CD4-positive, alpha-beta T cell (primary cell): ENCODE results near the gene ITGA4. TPM values are rescaled to one million over a fixed set of nuclear protein-coding genes. Genes with fewer than 3 reads are reported as not detected.

ENCODE experiments used
- ATAC-seq: fragments of 200-7000 bp; cut with Tn5 transposase; one replicate; pipeline ENCODE4 v1.10.0; 2022; ENCODE audit warnings: mild to moderate bottlenecking; ENCODE audit not compliant: poor library complexity
- CTCF ChIA-PET: fragments of 350-600 bp; sonication (Branson Sonifier 250); formaldehyde crosslinking; loops from one replicate; lab custom pipeline; 2021; ENCODE audit warnings: antibody characterized with exemption, inconsistent platforms; lab: Charles Lee
- POLR2A ChIA-PET: fragments of 350-600 bp; sonication (Branson Sonifier 250); formaldehyde crosslinking; loops from one replicate; lab custom pipeline; 2021; ENCODE audit warnings: antibody characterized with exemption, inconsistent platforms; lab: Charles Lee
- DNase-seq, 14 experiments: peaks; one replicate each; pipeline ENCODE4 v3.0.0-alpha.2; 2013 to 2020; ENCODE audit warnings: mixed read lengths in 2 of 14
- H3K27ac ChIP-seq, 2 donors: one replicate each; pipeline versions ENCODE4 v1.5.1 to v1.7.0; 2013; ENCODE audit warnings: low read length in 2 of 2, low read depth in 1 of 2, mild to moderate bottlenecking in 1 of 2
- H3K27me3 ChIP-seq, 2 experiments: 1 replicate in 1 of 2; 2 replicates in 1 of 2; pipeline versions ENCODE4 v1.6.1 to v1.7.0; 2013; ENCODE audit warnings: low read length in 2 of 2, control low read depth in 1 of 2, mild to moderate bottlenecking in 1 of 2, moderate library complexity in 1 of 2; ENCODE audit not compliant: insufficient read depth in 2 of 2, control insufficient read depth in 1 of 2
- H3K36me3 ChIP-seq: one replicate; pipeline ENCODE4 v1.6.1; 2013; ENCODE audit warnings: low read length, control low read depth; ENCODE audit not compliant: insufficient read depth
- H3K4me1 ChIP-seq: one replicate; pipeline ENCODE4 v1.6.1; 2013; ENCODE audit warnings: low read length, control low read depth; ENCODE audit not compliant: insufficient read depth
- H3K4me3 ChIP-seq: one replicate; pipeline ENCODE4 v1.5.1; 2013; ENCODE audit warnings: mild to moderate bottlenecking, low read length, moderate library complexity
- H3K9me3 ChIP-seq, 2 experiments: 1 replicate in 1 of 2; 2 replicates in 1 of 2; pipeline versions ENCODE4 v1.6.1 to v1.7.0; 2013; ENCODE audit warnings: low read length in 2 of 2, mild to moderate bottlenecking in 2 of 2, control low read depth in 1 of 2, moderate library complexity in 1 of 2; ENCODE audit not compliant: control insufficient read depth in 1 of 2, insufficient read depth in 1 of 2
- H3K27ac Mint-ChIP-seq: one replicate; pipeline ENCODE4 v1.8.0; 2020; ENCODE audit warnings: mixed read lengths
- H3K27me3 Mint-ChIP-seq: one replicate; pipeline ENCODE4 v1.8.0; 2021; ENCODE audit warnings: mixed read lengths
- H3K36me3 Mint-ChIP-seq: one replicate; pipeline ENCODE4 v1.8.0; 2021; ENCODE audit warnings: low read depth, mixed read lengths
- H3K4me1 Mint-ChIP-seq: one replicate; pipeline ENCODE4 v1.8.0; 2021; ENCODE audit warnings: low read depth, mixed read lengths
- H3K4me3 Mint-ChIP-seq: one replicate; pipeline ENCODE4 v1.8.0; 2020; ENCODE audit warnings: mild to moderate bottlenecking, mixed read lengths
- H3K9me3 Mint-ChIP-seq: one replicate; pipeline ENCODE4 v1.8.0; 2020; ENCODE audit warnings: mixed read lengths
- CTCF ChIP-seq: fragments of 200-600 bp; IDR thresholded peaks from one replicate; pipeline ENCODE4 v1.8.0; 2022; ENCODE audit warnings: antibody characterized with exemption, mild to moderate bottlenecking
- intact Hi-C, 2 experiments: fragments of 100-400 bp; cut with DNase I in 1 of 2; cut with micrococcal nuclease in 1 of 2; formaldehyde crosslinking; loops; one replicate each; pipeline versions ENCODE4 v1.15.1 to v1.9.0; 2023 to 2025; cut with DNase I, micrococcal nuclease
- total RNA-seq, 174 experiments: library from RNA in 2 of 174; stranded (reverse) in 2 of 174; gene quantifications; one replicate each; pipeline ENCODE4 v1.2.3 and lab custom pipeline; 2021 to 2026

Gene ITGA4
- total RNA-seq, 2 experiments from 2014 or later = 79.4 to 79.5 TPM

- no peak overlapping the region for H3K4me3 Mint-ChIP-seq
- H3K36me3 Mint-ChIP-seq = no peaks in the 10 kb centered on the region
- ChIA-PET CTCF (no interaction called here), POLR2A (no interaction called here)
- ATAC-seq (no peak), DNase-seq (no peak)
- H3K4me3 ChIP-seq = no peak overlapping the region
- H3K4me1 ChIP-seq = peaks cover 2% of the 10 kb centered on the region
- H3K36me3 ChIP-seq = no peaks in the 10 kb centered on the region
- no peaks in the 10 kb centered on the region for H3K9me3 Mint-ChIP-seq
- TF ChIP-seq CTCF = no peak
- H3K27ac Mint-ChIP-seq = no peak overlapping the region
- H3K27ac ChIP-seq = no peak overlapping the region
- intact Hi-C loops = no loop called here
- H3K27me3 Mint-ChIP-seq = peaks cover 5% of the 10 kb centered on the region
- no peaks in the 10 kb centered on the region for H3K9me3 ChIP-seq
- peaks cover 10% of the 10 kb centered on the region for H3K4me1 Mint-ChIP-seq
- no peaks in the 10 kb centered on the region for H3K27me3 ChIP-seq
Observed at GRCh38 chr2:181581534-181581933, 124.3 kb downstream of the ITGA4 start.

- H3K27ac Mint-ChIP-seq = no peak overlapping the region
- POLR2A ChIA-PET = interaction anchor here (0.8 kb wide), 1 partner anchor 26 kb away, joined by 3 read pairs; no protein-coding TSS in a partner anchor
Observed at GRCh38 chr2:181585732-181586131, 128.5 kb downstream of the ITGA4 start.

More at GRCh38 chr2:181585732-181586131, 128.5 kb downstream of the ITGA4 start:
- no peak for DNase-seq
- H3K4me3 Mint-ChIP-seq = no peak overlapping the region
- intact Hi-C loops = no loop called here
- no peaks in the 10 kb centered on the region for H3K36me3 ChIP-seq
- ATAC-seq = no peak
- no peaks in the 10 kb centered on the region for H3K27me3 ChIP-seq
- H3K9me3 ChIP-seq = no peaks in the 10 kb centered on the region
- no peak for TF ChIP-seq CTCF
- peaks cover 4% of the 10 kb centered on the region for H3K4me1 ChIP-seq
- CTCF ChIA-PET = interaction anchor here (0.8 kb wide), 1 partner anchor 22 kb away, joined by 3 read pairs; no protein-coding TSS in a partner anchor
- no peak overlapping the region for H3K4me3 ChIP-seq
- no peaks in the 10 kb centered on the region for H3K9me3 Mint-ChIP-seq
- H3K27ac ChIP-seq = no peak overlapping the region
- peaks cover 15% of the 10 kb centered on the region for H3K4me1 Mint-ChIP-seq
- no peaks in the 10 kb centered on the region for H3K36me3 Mint-ChIP-seq
- H3K27me3 Mint-ChIP-seq = peaks cover 5% of the 10 kb centered on the region

Other genes starting within 250 kb of the ITGA4 start
- gene CERKL, start 199.7 kb downstream of the ITGA4 start, total RNA-seq = not detected
- not detected for gene NEUROD1, start 223.1 kb downstream of the ITGA4 start, total RNA-seq